Measurements from ENCODE around the gene RPP40.
A peak's percentile ranks its signal among the peaks of the same experiment; 100 is the strongest.
"Not testable (repeated sequence)": the region's sequence is repeated elsewhere in the genome, so short reads cannot be mapped to it uniquely, and the experiment has no call there.

The RPP40 gene

DNA sequence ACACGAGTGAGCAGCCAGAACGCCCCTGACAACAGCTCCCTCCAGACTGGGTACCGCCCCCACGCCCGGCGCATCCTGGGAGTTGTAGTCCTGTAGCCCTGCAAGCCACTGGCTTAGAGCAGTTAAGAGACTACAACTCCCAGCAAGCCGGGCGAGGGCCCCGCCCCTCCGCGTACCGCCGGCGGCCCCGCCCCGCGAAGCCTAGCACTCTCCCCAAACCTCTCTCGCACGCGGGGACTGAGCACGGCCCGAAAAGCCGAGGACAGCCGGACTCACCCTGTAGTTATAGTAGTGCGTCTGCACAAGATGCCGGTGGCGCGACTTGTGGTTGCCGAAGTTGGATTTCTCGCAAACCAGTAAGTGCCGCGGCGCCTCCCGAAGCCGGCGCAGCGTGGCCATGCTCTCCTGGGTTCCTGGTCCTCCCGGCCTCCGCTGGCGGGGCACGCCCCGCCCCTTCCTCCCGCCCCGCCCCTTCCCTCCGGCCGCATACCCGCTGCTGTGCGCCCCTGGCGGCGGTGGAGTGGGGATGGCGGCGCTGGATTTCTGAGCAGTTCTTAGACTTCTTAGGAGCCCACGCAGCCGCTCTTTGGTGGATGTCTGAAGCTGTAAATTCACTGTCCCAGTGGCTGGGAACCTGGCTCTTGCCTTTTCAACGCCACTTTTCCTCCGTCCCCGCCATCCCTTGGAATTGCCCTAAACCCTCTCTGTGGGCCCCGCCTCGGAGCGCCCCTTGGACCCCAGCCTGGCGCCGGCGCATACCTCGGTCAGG, at the start of gene RPP40:
RPP40 (minus strand) TSS at position 434 of the 769 bp plus-strand sequence; CDS start at position 399, 35 bp downstream.
- DNase-seq (ENCODE audit: low read depth) = peak; percentile 97

DNA sequence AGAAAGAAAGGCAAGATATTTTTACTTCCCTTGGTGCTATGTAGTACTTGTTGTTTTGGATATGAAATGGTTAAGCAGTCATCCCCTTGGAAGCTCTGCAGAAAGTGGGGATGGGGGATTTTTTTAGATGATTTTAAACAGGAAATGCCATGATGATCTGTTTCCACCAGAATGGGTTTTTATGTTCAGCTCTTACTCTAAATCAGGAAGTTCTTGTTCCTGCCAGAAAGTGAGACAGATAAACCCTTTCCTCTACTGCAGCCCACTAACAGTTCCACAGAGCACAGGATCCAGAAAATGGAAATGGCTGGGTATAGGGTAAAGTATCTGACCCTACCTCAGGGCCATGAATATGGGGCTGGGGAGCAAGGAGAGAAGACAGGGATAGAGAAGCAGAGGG, 49.2 kb upstream of the RPP40 start:
- peak; percentile 9 for DNase-seq (ENCODE audit: low read depth)

GRCh38 chr6:5051394-5051793, 47.6 kb upstream of the RPP40 start:
- no peak for DNase-seq (ENCODE audit: low read depth)

DNA sequence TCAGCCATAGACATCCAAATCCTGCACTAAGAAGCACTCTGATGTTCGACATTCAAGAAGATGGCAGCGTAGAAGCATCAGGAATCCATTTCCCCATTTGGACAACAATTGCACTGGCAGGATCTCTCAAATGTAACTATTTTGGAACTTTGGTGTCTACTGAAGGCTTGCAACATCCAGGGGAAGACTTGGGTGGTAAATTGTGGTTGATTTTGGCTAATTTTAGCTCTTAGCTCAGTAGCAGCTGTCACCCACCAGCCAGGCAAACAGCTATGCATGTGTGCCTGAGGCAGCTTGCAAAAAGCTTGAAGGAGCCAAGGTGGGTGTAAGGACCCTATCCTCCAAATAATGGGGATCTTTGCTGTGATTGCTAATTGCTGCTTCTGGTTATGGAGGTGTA, 46.2 kb upstream of the RPP40 start:
- DNase-seq (ENCODE audit: low read depth) = no peak

- no peak for DNase-seq (ENCODE audit: low read depth)
Observed at GRCh38 chr6:5046430-5046829, 42.6 kb upstream of the RPP40 start.

DNA sequence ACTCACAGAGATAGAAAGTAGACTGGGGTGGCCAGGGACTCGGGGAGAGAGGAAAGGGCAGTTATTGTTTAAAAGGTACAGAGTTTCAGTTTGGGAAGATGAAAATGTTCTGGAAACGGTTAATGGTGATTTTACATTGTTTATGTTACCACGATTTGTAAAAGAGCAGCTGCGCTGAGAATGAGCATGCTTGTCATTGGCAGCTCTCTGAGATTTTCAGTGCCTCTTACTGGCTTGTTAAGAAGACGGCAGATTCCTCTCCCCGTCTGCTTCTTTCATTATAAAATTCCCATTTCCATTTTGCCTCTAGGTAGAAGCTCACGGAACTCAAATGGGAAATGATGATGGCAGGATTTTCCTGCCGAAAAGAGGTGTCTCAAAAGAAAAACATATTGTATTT, 41.6 kb upstream of the RPP40 start:
- DNase-seq (ENCODE audit: low read depth) = no peak

GRCh38 chr6:5044866-5045265, 41.0 kb upstream of the RPP40 start:
- DNase-seq (ENCODE audit: low read depth) = peak; percentile 55

GRCh38 chr6:5042436-5042835, 38.6 kb upstream of the RPP40 start:
- DNase-seq (ENCODE audit: low read depth) = no peak

GRCh38 chr6:5041955-5042354, 38.1 kb upstream of the RPP40 start:
- DNase-seq (ENCODE audit: low read depth) = no peak

- peak; percentile 67 for DNase-seq (ENCODE audit: low read depth)
Observed at GRCh38 chr6:5036269-5036668, 32.4 kb upstream of the RPP40 start.

DNA sequence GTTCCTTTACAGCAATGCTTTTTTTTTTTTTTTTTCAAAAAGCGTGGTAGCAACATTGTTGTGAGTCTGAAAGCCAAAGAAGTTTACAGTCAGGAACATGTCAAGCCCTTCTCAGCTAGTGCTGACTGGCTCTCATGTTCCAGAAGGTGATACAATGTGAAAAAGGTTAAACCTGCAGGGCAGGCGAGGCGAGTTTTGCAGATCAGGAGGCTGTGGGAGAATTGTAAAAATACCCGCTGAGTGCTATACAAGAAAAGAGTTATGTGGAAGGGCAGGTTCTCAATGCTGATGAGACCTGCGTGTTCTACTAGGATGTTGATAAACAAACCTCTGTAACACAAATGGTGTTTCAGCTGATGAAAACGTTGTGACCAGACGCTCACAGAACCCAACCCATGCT, 30.9 kb upstream of the RPP40 start:
- no peak for DNase-seq (ENCODE audit: low read depth)

DNA sequence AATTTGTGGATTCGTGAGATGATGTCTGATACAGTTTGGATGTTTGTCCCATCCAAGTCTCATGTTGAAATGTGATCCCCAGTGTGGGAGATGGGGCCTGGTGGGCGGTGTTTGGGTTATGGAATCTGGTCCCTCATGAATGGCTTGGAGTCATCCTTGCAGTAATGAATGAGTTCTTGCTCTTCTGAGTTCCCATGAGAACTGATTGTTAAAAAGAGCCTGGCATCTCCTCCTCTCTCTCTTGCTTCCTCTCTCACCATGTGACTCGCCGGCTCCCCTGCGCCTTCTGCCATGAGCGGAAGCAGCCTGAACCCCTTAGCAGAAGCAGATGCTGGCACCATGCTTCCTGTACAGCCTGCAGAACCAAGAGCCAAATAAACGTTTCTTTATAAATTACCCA, 30.5 kb upstream of the RPP40 start:
- no peak for DNase-seq (ENCODE audit: low read depth)

DNA sequence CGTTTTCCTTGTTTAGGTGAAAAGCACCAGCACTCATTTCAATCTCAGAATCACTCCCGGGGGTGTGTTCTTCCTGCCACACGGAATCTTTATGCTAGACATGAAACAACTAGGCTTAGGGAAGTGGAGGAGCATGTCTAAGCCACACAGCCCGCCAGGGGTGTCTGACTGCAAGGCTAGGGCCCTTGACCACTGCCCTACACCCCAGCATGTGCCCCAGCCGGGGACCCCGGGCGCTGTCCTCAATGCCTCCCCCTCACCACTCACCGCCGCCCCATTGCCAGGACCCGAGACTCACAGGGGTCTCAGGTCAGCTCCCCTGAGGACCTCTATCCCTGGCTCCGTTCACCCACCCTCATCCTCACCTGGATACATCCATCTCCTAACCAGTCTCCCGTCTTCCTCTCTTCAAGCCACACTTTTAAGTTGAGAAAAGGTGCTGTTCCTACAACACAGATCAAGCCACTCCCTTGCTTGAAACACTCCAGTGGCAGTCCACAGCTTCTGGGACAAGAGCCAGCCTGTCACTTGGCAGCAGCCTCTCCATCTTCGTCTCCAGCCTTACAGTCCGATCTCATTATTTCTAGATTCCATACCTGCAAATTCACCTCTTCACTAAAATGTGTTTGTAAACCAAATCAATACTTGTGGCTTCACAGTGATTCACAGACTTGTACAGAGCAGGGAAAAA, 29.5 kb upstream of the RPP40 start:
- not testable (repeated sequence) for DNase-seq (ENCODE audit: low read depth)

- peak; percentile 48 for DNase-seq (ENCODE audit: low read depth)
Observed at GRCh38 chr6:5032706-5033105, 28.9 kb upstream of the RPP40 start.

DNA sequence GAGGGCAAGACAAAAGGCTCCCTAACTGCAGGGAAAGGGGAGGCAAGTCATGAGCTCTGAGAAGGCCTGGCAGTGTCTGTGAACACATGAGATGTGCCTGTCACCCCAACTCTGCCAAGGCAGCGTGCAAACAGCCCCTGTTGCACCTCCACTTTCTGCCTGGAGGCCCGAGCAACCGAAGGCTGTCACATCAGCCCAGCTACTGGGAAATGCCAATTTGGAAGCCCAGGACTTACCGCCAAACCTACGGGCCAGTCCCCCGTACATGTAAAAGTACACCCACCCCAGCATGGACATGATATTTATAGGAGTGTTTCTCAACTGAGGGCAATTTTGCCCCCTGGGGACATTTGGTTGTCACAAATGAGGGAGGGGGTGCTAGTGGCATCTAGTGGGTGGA, 27.3 kb upstream of the RPP40 start:
- DNase-seq (ENCODE audit: low read depth) = no peak

GRCh38 chr6:5030596-5031136, 26.8 kb upstream of the RPP40 start:
- peak; percentile 86 for DNase-seq (ENCODE audit: low read depth)

GRCh38 chr6:5029609-5030008, 25.8 kb upstream of the RPP40 start:
- DNase-seq (ENCODE audit: low read depth) = no peak

DNA sequence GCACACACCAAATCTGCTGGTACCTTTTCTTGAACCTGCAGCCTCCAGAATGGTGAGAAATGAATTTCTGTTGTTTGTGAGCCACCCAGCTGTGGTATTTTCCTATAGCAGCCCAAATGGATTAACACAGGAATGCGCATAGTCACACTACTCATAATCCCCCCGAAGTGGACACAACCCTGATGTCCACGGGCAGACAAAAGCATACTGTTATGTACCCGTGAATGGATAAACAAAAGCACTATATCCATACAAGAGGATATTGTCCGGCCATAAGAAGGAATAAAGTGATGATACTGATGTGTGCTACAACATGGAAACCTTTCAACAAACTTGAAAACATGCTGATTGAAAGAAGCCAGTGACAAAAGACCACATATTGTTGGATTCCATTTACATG, 25.1 kb upstream of the RPP40 start:
- DNase-seq (ENCODE audit: low read depth) = no peak

GRCh38 chr6:5028301-5028700, 24.5 kb upstream of the RPP40 start:
- DNase-seq (ENCODE audit: low read depth) = no peak

DNA sequence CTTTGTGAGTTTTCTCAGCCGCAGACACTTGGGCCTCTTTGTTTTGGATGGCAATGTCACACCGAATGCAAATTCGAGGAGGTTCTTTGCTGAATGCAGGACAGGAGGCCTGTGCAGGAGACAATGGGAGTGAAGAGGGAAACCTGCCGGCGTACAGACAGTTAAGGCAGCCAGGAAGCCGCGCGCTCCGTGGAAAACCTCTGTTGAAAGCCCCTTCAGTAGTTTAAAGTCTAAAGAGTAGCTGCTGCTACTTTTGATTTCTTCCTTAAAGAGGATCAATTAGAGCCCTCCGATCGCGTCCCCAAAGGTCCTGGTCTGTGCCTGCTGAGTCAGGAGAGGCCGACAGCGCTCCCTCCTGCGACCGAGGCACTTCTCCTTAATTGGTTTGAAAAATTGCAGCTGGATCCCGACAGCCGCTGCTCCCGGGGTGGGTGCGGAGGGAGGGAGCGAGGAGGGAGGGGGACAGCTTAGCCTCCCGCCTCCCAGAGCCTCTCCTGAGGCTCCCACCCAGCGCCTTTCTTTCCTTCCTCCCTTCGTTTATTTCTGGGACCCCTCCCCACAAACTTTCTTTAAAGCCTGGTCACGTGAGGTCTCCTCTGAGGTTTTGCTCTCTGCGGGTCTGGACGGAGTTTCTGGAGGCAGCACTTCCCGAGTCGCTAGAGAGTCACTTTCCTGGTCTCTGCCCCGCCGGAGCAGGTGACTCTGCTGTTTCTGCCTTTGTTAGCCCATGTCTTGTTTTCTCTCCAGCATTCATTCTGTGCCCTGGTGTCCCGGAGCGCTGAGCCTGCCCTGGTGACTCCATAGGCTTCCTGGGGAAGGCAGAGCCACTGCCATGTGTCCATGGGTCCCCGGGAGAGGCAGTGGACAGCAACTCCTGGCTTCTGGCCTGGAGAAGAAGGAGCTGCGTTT, 22.3 kb upstream of the RPP40 start:
- peak; percentile 53 for DNase-seq (ENCODE audit: low read depth)

DNA sequence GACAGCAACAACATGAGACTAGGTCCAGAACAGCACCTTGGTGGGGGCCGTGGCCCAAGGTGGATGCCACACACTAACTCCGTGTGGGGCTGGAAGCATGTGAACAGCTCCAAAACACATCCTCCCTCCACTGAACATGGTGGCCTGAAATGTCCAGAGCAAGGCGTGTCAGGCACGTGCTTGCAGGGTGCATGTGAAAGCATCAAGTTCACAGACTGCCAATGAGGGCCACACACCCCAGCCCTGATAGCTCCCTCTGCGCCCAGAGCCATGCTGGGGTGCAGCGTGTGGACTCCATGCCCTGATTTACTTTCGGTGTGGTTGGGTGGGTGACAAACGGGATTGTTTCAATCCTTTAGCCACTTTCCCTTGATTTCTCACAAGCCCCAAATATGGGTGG, 20.1 kb upstream of the RPP40 start:
- no peak for DNase-seq (ENCODE audit: low read depth)

- no peak for DNase-seq (ENCODE audit: low read depth)
Observed at GRCh38 chr6:5020142-5020541, 16.3 kb upstream of the RPP40 start.
